SK-N-SH treated with all-trans-retinoic acid at 6 μM for 48 hours (cell line): ENCODE results near the gene SPCS3.

ENCODE experiments used
- ATAC-seq: fragments of 200-7000 bp; cut with Tn5 transposase; 3 replicates; pipeline ENCODE4 v1.9.1; 2020; ENCODE audit warnings: mild to moderate bottlenecking, moderate library complexity
- ARNTL ChIP-seq: fragments of 450-650 bp; formaldehyde crosslinking; IDR thresholded peaks from 2 replicates; pipeline ENCODE4 v1.5.0; 2020; ENCODE audit warnings: low read depth, mild to moderate bottlenecking, moderate library complexity, borderline replicate concordance
- BACH2 ChIP-seq: fragments of 250-450 bp; sonication (Bioruptor Pico); IDR thresholded peaks from 2 replicates; pipeline ENCODE4 v1.9.0; 2021; ENCODE audit warnings: mild to moderate bottlenecking, borderline replicate concordance
- CSDC2 ChIP-seq: fragments of 250-450 bp; sonication (Bioruptor Pico); IDR thresholded peaks from 2 replicates; pipeline ENCODE4 v1.5.0; 2020; ENCODE audit warnings: mild to moderate bottlenecking, moderate library complexity
- ESRRG ChIP-seq: fragments of 250-450 bp; sonication (Bioruptor Pico); IDR thresholded peaks from 2 replicates; pipeline ENCODE4 v1.6.1; 2021; ENCODE audit warnings: mild to moderate bottlenecking
- GLIS3 ChIP-seq: fragments of 250-450 bp; sonication (Bioruptor Pico); IDR thresholded peaks from 2 replicates; pipeline ENCODE4 v1.5.0; 2020; ENCODE audit warnings: mild to moderate bottlenecking, moderate library complexity
- ISL1 ChIP-seq: fragments of 250-450 bp; sonication (Bioruptor Pico); IDR thresholded peaks from 2 replicates; pipeline ENCODE4 v2.1.2; 2022; ENCODE audit warnings: mild to moderate bottlenecking, moderate library complexity
- OSR1 ChIP-seq: fragments of 250-450 bp; sonication (Bioruptor Pico); IDR thresholded peaks from 2 replicates; pipeline ENCODE4 v1.8.0; 2022; ENCODE audit warnings: moderate library complexity, mild to moderate bottlenecking, inconsistent platforms
- PPARA ChIP-seq: fragments of 250-450 bp; sonication (Bioruptor Pico); IDR thresholded peaks from 2 replicates; pipeline ENCODE4 v1.5.0; 2020; ENCODE audit warnings: mild to moderate bottlenecking, borderline replicate concordance
- RARB ChIP-seq: fragments of 250-450 bp; sonication (Bioruptor Pico); IDR thresholded peaks from 2 replicates; pipeline ENCODE4 v1.8.0; 2021; ENCODE audit warnings: mild to moderate bottlenecking, moderate library complexity
- SNAI2 ChIP-seq: fragments of 250-450 bp; sonication (Bioruptor Pico); IDR thresholded peaks from 2 replicates; pipeline ENCODE4 v1.5.0; 2020; ENCODE audit warnings: mild to moderate bottlenecking, moderate library complexity
- TCF4 ChIP-seq: fragments of 250-450 bp; sonication (Bioruptor Pico); IDR thresholded peaks from 2 replicates; pipeline ENCODE4 v1.8.0; 2021; ENCODE audit warnings: mild to moderate bottlenecking, moderate library complexity, borderline replicate concordance
- TOX ChIP-seq: fragments of 250-450 bp; sonication (Bioruptor Pico); IDR thresholded peaks from 2 replicates; pipeline ENCODE4 v1.8.0; 2021; ENCODE audit warnings: mild to moderate bottlenecking, moderate library complexity, borderline replicate concordance
- ZC3H10 ChIP-seq: fragments of 250-450 bp; sonication (Bioruptor Pico); IDR thresholded peaks from 2 replicates; pipeline ENCODE4 v1.5.1; 2021; ENCODE audit warnings: mild to moderate bottlenecking, moderate library complexity
- ZFP3 ChIP-seq: fragments of 250-450 bp; sonication (Bioruptor Pico); IDR thresholded peaks from 2 replicates; pipeline ENCODE4 v1.5.0; 2020; ENCODE audit warnings: mild to moderate bottlenecking, moderate library complexity
- ZFP30 ChIP-seq: fragments of 450-650 bp; formaldehyde crosslinking; IDR thresholded peaks from 2 replicates; pipeline ENCODE4 v1.5.0; 2022; ENCODE audit warnings: mild to moderate bottlenecking, moderate library complexity
- ZNF70 ChIP-seq: fragments of 450-650 bp; formaldehyde crosslinking; IDR thresholded peaks from 2 replicates; pipeline ENCODE4 v1.5.0; 2020; ENCODE audit warnings: mild to moderate bottlenecking, moderate library complexity
- ZNF8 ChIP-seq: fragments of 450-650 bp; formaldehyde crosslinking; IDR thresholded peaks from 2 replicates; pipeline ENCODE4 v1.5.0; 2020; ENCODE audit warnings: mild to moderate bottlenecking, moderate library complexity
- TF ChIP-seq, protein P1 (sequence below): fragments of 250-450 bp; sonication (Bioruptor Pico); IDR thresholded peaks from 2 replicates; pipeline ENCODE4 v1.5.0; 2020; ENCODE audit warnings: mild to moderate bottlenecking, moderate library complexity
- TF ChIP-seq, protein P2 (sequence below): fragments of 250-450 bp; sonication (Bioruptor Pico); IDR thresholded peaks from 2 replicates; pipeline ENCODE4 v1.5.1; 2020; ENCODE audit warnings: low read depth, mild to moderate bottlenecking, moderate library complexity
- TF ChIP-seq, protein P3 (sequence below): fragments of 250-450 bp; sonication (Bioruptor Pico); IDR thresholded peaks from 2 replicates; pipeline ENCODE4 v1.8.0; 2021; ENCODE audit warnings: low read depth, mild to moderate bottlenecking, moderate library complexity, borderline replicate concordance
- TF ChIP-seq, protein P4 (sequence below): fragments of 250-450 bp; sonication (Bioruptor Pico); IDR thresholded peaks from 2 replicates; pipeline ENCODE4 v1.5.1; 2021; ENCODE audit warnings: mild to moderate bottlenecking, moderate library complexity
- TF ChIP-seq, protein P5 (sequence below): fragments of 250-450 bp; sonication (Bioruptor Pico); IDR thresholded peaks from 2 replicates; pipeline ENCODE4 v1.8.0; 2020; ENCODE audit warnings: mild to moderate bottlenecking, moderate library complexity, borderline replicate concordance

Gene SPCS3

DNA sequence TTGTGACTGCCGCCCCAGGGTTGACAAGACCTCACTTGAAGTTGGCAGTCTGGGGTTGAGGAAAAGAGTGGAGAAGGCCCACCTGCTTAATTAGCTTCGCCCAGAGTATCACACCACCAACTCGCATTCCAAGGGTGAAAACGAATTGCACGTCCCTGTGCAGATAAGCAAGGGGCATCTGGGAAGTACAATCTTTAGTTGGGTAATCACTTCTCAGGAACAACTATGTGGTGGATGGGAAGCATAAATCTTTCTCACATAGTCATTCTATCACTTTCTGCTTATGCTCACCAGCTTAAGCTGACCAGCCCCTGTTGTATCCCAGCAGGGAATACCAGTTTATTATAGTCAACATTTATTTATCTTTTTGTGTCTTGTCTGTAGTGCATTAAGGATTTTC, 14.3 kb downstream of the SPCS3 start:
- peak; percentile 34 for ATAC-seq

DNA sequence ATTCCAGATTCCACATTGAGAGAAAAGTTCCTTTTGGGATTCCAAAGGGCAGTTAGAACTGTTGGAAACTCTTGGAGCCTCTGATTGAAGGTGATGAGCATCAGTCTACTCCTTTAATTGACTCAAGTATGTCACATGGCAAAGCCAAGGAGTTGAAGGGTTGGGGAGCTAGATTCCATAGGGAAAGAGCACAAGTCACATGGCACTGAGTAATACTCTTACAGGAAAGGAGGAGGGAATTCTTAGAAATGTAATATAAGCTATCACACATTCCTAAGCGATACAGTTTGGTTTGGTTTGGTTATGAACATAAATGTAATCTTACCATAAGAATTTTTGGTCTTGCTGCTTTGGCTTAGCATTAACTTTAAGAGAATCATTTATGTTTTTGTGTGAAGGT, 15.7 kb downstream of the SPCS3 start:
- TF ChIP-seq ZC3H10 (CRISPR knock-in tag) (no peak), SNAI2 (CRISPR knock-in tag) (no peak), CSDC2 (CRISPR knock-in tag) (no peak), ARNTL (CRISPR knock-in tag) (no peak), ZNF8 (CRISPR knock-in tag) (no peak), ZNF70 (CRISPR knock-in tag) (no peak), ESRRG (CRISPR knock-in tag) (no peak), ZFP3 (CRISPR knock-in tag) (no peak), BACH2 (CRISPR knock-in tag) (no peak)
- TF ChIP-seq, protein P1, sequence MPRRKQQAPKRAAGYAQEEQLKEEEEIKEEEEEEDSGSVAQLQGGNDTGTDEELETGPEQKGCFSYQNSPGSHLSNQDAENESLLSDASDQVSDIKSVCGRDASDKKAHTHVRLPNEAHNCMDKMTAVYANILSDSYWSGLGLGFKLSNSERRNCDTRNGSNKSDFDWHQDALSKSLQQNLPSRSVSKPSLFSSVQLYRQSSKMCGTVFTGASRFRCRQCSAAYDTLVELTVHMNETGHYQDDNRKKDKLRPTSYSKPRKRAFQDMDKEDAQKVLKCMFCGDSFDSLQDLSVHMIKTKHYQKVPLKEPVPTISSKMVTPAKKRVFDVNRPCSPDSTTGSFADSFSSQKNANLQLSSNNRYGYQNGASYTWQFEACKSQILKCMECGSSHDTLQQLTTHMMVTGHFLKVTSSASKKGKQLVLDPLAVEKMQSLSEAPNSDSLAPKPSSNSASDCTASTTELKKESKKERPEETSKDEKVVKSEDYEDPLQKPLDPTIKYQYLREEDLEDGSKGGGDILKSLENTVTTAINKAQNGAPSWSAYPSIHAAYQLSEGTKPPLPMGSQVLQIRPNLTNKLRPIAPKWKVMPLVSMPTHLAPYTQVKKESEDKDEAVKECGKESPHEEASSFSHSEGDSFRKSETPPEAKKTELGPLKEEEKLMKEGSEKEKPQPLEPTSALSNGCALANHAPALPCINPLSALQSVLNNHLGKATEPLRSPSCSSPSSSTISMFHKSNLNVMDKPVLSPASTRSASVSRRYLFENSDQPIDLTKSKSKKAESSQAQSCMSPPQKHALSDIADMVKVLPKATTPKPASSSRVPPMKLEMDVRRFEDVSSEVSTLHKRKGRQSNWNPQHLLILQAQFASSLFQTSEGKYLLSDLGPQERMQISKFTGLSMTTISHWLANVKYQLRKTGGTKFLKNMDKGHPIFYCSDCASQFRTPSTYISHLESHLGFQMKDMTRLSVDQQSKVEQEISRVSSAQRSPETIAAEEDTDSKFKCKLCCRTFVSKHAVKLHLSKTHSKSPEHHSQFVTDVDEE (CRISPR knock-in tag) = no peak
- TF ChIP-seq, protein P2, sequence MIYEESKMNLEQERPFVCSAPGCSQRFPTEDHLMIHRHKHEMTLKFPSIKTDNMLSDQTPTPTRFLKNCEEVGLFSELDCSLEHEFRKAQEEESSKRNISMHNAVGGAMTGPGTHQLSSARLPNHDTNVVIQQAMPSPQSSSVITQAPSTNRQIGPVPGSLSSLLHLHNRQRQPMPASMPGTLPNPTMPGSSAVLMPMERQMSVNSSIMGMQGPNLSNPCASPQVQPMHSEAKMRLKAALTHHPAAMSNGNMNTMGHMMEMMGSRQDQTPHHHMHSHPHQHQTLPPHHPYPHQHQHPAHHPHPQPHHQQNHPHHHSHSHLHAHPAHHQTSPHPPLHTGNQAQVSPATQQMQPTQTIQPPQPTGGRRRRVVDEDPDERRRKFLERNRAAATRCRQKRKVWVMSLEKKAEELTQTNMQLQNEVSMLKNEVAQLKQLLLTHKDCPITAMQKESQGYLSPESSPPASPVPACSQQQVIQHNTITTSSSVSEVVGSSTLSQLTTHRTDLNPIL = no peak
- TF ChIP-seq, protein P3, sequence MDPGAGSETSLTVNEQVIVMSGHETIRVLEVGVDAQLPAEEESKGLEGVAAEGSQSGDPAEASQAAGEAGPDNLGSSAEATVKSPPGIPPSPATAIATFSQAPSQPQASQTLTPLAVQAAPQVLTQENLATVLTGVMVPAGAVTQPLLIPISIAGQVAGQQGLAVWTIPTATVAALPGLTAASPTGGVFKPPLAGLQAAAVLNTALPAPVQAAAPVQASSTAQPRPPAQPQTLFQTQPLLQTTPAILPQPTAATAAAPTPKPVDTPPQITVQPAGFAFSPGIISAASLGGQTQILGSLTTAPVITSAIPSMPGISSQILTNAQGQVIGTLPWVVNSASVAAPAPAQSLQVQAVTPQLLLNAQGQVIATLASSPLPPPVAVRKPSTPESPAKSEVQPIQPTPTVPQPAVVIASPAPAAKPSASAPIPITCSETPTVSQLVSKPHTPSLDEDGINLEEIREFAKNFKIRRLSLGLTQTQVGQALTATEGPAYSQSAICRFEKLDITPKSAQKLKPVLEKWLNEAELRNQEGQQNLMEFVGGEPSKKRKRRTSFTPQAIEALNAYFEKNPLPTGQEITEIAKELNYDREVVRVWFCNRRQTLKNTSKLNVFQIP (CRISPR knock-in tag) = no peak
- peak; percentile 48 for ATAC-seq

More for the DNA sequence above, 14.3 kb downstream of the SPCS3 start:
- no peak for TF ChIP-seq TOX (CRISPR knock-in tag)
- TF ChIP-seq TCF4 (CRISPR knock-in tag) = no peak
- TF ChIP-seq, protein P4, sequence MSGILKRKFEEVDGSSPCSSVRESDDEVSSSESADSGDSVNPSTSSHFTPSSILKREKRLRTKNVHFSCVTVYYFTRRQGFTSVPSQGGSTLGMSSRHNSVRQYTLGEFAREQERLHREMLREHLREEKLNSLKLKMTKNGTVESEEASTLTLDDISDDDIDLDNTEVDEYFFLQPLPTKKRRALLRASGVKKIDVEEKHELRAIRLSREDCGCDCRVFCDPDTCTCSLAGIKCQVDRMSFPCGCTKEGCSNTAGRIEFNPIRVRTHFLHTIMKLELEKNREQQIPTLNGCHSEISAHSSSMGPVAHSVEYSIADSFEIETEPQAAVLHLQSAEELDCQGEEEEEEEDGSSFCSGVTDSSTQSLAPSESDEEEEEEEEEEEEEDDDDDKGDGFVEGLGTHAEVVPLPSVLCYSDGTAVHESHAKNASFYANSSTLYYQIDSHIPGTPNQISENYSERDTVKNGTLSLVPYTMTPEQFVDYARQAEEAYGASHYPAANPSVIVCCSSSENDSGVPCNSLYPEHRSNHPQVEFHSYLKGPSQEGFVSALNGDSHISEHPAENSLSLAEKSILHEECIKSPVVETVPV (CRISPR knock-in tag) = no peak
- no peak for TF ChIP-seq PPARA (CRISPR knock-in tag)
- TF ChIP-seq RARB (CRISPR knock-in tag) = no peak
- TF ChIP-seq, protein P5, sequence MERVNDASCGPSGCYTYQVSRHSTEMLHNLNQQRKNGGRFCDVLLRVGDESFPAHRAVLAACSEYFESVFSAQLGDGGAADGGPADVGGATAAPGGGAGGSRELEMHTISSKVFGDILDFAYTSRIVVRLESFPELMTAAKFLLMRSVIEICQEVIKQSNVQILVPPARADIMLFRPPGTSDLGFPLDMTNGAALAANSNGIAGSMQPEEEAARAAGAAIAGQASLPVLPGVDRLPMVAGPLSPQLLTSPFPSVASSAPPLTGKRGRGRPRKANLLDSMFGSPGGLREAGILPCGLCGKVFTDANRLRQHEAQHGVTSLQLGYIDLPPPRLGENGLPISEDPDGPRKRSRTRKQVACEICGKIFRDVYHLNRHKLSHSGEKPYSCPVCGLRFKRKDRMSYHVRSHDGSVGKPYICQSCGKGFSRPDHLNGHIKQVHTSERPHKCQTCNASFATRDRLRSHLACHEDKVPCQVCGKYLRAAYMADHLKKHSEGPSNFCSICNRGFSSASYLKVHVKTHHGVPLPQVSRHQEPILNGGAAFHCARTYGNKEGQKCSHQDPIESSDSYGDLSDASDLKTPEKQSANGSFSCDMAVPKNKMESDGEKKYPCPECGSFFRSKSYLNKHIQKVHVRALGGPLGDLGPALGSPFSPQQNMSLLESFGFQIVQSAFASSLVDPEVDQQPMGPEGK (CRISPR knock-in tag) = no peak
- TF ChIP-seq ZNF8 (CRISPR knock-in tag) = no peak
- TF ChIP-seq, protein P3 (CRISPR knock-in tag) = no peak
- TF ChIP-seq ESRRG (CRISPR knock-in tag) = no peak
- no peak for TF ChIP-seq OSR1
- no peak for TF ChIP-seq ISL1
- TF ChIP-seq ZFP30 = no peak
- TF ChIP-seq ZNF70 (CRISPR knock-in tag) = no peak
- no peak for TF ChIP-seq GLIS3 (CRISPR knock-in tag)
- no peak for TF ChIP-seq ZC3H10 (CRISPR knock-in tag)
- no peak for TF ChIP-seq ZFP3 (CRISPR knock-in tag)
- TF ChIP-seq ARNTL (CRISPR knock-in tag) = no peak
- no peak for TF ChIP-seq BACH2 (CRISPR knock-in tag)
